Erythroblast (primary cell): ENCODE measurements around the gene TBC1D16.

Source experiments
- GATA1 ChIP-seq: IDR thresholded peaks from 2 replicates; pipeline ENCODE4 v1.6.1; 2011; ENCODE audit warnings: low read depth, mild to moderate bottlenecking, control low read depth, low read length, moderate library complexity
- POLR2A ChIP-seq: IDR thresholded peaks from 2 replicates; pipeline ENCODE4 v1.6.1; 2011; ENCODE audit warnings: mild to moderate bottlenecking, low read length

DNA sequence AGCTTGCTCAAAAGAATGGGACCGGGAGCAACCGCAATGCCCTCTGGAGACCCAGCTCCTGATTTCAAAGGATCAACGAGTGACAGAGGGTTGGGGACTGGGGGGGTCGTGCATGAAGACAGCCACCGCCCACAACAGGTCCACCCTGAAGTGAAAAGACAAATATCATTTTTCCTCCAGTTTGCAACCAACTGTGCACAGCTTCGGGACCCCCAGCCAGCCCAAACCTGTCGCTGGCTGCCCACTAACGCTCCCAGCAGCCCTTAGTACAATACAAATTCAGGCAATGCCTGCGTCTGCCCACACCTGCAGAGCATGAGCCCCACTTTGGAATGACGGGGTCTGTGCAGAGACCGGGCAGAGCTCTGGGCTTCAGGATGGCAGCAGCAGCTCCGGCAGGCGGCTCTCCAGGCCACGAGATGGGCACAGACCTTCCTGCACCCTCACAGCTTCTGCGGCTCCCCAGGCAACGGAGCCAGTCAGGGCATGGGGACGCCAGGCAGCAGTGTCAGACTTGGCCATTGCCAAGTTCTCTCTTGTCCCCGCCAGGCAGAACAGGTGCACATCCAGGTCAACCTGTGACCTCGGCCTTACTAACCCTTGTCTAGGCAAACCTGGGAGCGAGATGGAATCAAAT lies 60.1 kb downstream of the TBC1D16 start:
- TF ChIP-seq POLR2A (no peak), GATA1 (no peak)
